ENCODE data around the gene MAVS.

The MAVS gene

DNA sequence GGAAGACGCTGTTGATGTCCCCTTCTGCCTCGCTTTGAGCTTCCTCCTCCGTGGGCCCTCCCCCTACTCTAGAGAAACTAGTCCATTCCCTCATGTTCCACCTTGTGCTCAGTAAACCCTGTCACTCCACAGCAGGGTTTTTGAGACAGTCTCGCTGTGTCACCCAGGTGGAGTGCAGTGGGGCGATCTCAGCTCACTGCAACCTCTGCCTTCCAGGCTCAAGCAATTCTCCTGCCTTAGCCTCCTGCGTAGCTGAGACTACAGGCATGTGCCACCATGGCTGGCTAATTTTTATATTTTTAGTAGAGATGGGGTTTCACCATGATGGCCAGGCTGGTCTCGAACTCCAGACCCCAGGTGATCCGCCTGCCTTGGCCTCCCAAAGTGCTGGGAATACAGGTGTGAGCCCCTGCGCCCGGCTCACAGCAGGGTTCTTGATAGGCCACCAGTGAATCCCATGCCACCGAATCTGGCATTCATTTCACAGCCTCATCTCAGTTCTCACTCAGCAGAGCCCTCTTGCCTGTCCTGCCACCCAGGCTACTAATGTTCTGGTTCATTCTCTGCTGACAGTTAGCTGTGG lies 78.6 kb downstream of the MAVS start:
- Mint-ChIP-seq H3K27me3 (ENCODE audit: low read depth) (peaks cover 3% of the 10 kb centered on the region), H3K4me3 (no peak overlapping the region), H3K9me3 (no peaks in the 10 kb centered on the region), H3K36me3 (ENCODE audit: low read depth) (peaks cover 45% of the 10 kb centered on the region), H3K4me1 (peaks cover 31% of the 10 kb centered on the region), H3K27ac (peak overlapping the region in 2 of 3 experiments; percentile 46 to 69)
- TF ChIP-seq, protein P1, sequence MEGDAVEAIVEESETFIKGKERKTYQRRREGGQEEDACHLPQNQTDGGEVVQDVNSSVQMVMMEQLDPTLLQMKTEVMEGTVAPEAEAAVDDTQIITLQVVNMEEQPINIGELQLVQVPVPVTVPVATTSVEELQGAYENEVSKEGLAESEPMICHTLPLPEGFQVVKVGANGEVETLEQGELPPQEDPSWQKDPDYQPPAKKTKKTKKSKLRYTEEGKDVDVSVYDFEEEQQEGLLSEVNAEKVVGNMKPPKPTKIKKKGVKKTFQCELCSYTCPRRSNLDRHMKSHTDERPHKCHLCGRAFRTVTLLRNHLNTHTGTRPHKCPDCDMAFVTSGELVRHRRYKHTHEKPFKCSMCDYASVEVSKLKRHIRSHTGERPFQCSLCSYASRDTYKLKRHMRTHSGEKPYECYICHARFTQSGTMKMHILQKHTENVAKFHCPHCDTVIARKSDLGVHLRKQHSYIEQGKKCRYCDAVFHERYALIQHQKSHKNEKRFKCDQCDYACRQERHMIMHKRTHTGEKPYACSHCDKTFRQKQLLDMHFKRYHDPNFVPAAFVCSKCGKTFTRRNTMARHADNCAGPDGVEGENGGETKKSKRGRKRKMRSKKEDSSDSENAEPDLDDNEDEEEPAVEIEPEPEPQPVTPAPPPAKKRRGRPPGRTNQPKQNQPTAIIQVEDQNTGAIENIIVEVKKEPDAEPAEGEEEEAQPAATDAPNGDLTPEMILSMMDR (IDR thresholded peaks at IDR 0.05; ENCODE audit: unreplicated experiment in 3 of 3), result no peak

All from nephron (organoid).